Measurements from ENCODE around the gene PLXNB3.
"Not testable (repeated sequence)": the region's sequence is repeated elsewhere in the genome, so short reads cannot be mapped to it uniquely, and the experiment has no call there.

Gene PLXNB3

GRCh38 chrX:153743468-153744209 is 20.4 kb upstream of the PLXNB3 start:
- peak overlapping the region in 1 of 10 experiments; percentile 36; a peak in 1 of 20 replicates for H3K4me3 ChIP-seq
- peaks cover 26 to 64% (median 54%) of the 10 kb centered on the region in 10 experiments for H3K4me1 ChIP-seq
- peaks cover 9 to 66% (median 35%) of the 10 kb centered on the region in 11 experiments; a peak in 20 of 22 replicates for H3K27me3 ChIP-seq
- peaks cover 0 to 19% (median 0%) of the 10 kb centered on the region in 11 experiments; a peak in 3 of 22 replicates for H3K36me3 ChIP-seq
- not testable (repeated sequence) for H3K9me3 ChIP-seq (replicated peaks in 1 of 11); H3K27ac ChIP-seq
- peaks cover 0 to 55% (median 21%) of the 10 kb centered on the region in 11 experiments; a peak in 15 of 22 replicates for H4K20me1 ChIP-seq
- peak overlapping the region in 3 of 11 experiments; percentile 8 to 44 (median 22); a peak in 1 of 22 replicates for H3K9ac ChIP-seq
- peak overlapping the region; percentile 48 to 75 (median 69) for H3K4me2 ChIP-seq

- Histone ChIP-seq H3K27me3 (peaks cover 14 to 66% (median 36%) of the 10 kb centered on the region in 11 experiments; a peak in 20 of 22 replicates), H3K4me3 (peak overlapping the region in 1 of 10 experiments; percentile 36; a peak in 1 of 20 replicates), H3K4me2 (peak overlapping the region; percentile 45 to 75 (median 69); a peak in 21 of 22 replicates), H3K9me3 (replicated peaks in 1 of 11) (peaks cover 0 to 15% (median 0%) of the 10 kb centered on the region in 11 experiments; a peak in 5 of 22 replicates), H3K36me3 (peaks cover 0 to 13% (median 0%) of the 10 kb centered on the region in 11 experiments; a peak in 3 of 22 replicates), H3K4me1 (peaks cover 26 to 58% (median 50%) of the 10 kb centered on the region in 10 experiments), H3K9ac (peak overlapping the region in 2 of 11 experiments; percentile 22 to 44; a peak in 1 of 22 replicates), H3K27ac (no peak overlapping the region), H4K20me1 (peaks cover 0 to 47% (median 21%) of the 10 kb centered on the region in 11 experiments; a peak in 15 of 22 replicates)
- TF ChIP-seq Cebpa-rat (IDR thresholded peaks at IDR 0.05) = no peak
These were observed 19.6 kb upstream of the PLXNB3 start for GRCh38 chrX:153744210-153745066.

- peaks cover 0 to 41% (median 16%) of the 10 kb centered on the region in 11 experiments; a peak in 14 of 22 replicates for H4K20me1 ChIP-seq
- H3K27me3 ChIP-seq = peaks cover 20 to 66% (median 36%) of the 10 kb centered on the region in 11 experiments
- H3K4me1 ChIP-seq = peaks cover 25 to 54% (median 44%) of the 10 kb centered on the region in 10 experiments; a peak in 19 of 20 replicates
- H3K27ac ChIP-seq, H3K36me3 ChIP-seq, H3K9ac ChIP-seq, H3K4me3 ChIP-seq: not testable (repeated sequence)
- H3K9me3 ChIP-seq (replicated peaks in 1 of 11) = peaks cover 0 to 19% (median 0%) of the 10 kb centered on the region in 11 experiments; a peak in 4 of 22 replicates
- peak overlapping the region in 8 of 11 experiments; percentile 45 to 75 (median 70); a peak in 9 of 22 replicates for H3K4me2 ChIP-seq
These were observed 19.0 kb upstream of the PLXNB3 start for GRCh38 chrX:153745067-153745433.

- no peak overlapping the region for H3K27ac ChIP-seq
- no peak overlapping the region for H3K9ac ChIP-seq
- no peak for TF ChIP-seq Cebpa-rat (IDR thresholded peaks at IDR 0.05)
- no peaks in the 10 kb centered on the region; a peak in 1 of 22 replicates for H3K36me3 ChIP-seq
- H3K27me3 ChIP-seq = peaks cover 28 to 66% (median 39%) of the 10 kb centered on the region in 11 experiments
- peaks cover 0 to 19% (median 0%) of the 10 kb centered on the region in 11 experiments; a peak in 4 of 22 replicates for H3K9me3 ChIP-seq (replicated peaks in 1 of 11)
- H3K4me3 ChIP-seq = no peak overlapping the region
- H3K4me2 ChIP-seq = no peak overlapping the region
- H4K20me1 ChIP-seq = peaks cover 0 to 29% (median 9%) of the 10 kb centered on the region in 11 experiments; a peak in 12 of 22 replicates
- peaks cover 17 to 44% (median 31%) of the 10 kb centered on the region in 10 experiments; a peak in 19 of 20 replicates for H3K4me1 ChIP-seq
These were observed 17.7 kb upstream of the PLXNB3 start for GRCh38 chrX:153746359-153746758.

DNA sequence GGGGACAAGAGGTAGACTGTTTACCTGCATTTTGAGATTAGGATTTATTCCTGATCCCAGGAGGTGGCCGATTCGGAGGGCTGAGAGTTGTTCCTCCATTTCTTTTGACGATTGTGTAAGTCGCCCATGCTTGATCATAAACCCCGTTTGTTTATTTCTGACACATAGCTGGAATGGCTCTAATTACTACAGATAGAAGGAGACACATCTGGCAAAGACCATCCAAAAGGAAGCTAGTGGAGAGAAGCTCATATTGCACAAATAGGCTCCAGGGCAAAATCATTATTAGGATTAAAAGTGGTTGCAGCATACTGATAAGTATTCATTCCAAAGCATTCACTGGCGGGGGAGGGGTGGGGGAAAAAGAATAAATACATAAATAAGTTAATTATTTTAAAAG is 17.1 kb upstream of the PLXNB3 start:
- H3K27ac ChIP-seq, H3K4me3 ChIP-seq, H3K9ac ChIP-seq, H3K4me2 ChIP-seq, H3K36me3 ChIP-seq: not testable (repeated sequence)
- Histone ChIP-seq H4K20me1 (peaks cover 0 to 22% (median 7%) of the 10 kb centered on the region in 11 experiments; a peak in 9 of 22 replicates), H3K27me3 (peaks cover 31 to 66% (median 42%) of the 10 kb centered on the region in 11 experiments), H3K4me1 (peaks cover 17 to 38% (median 27%) of the 10 kb centered on the region in 10 experiments; a peak in 19 of 20 replicates), H3K9me3 (replicated peaks in 1 of 11) (peaks cover 0 to 19% (median 0%) of the 10 kb centered on the region in 11 experiments; a peak in 3 of 22 replicates)

GRCh38 chrX:153749017-153749416 is 15.0 kb upstream of the PLXNB3 start:
- H3K27me3 ChIP-seq = peaks cover 39 to 83% (median 60%) of the 10 kb centered on the region in 11 experiments
- H4K20me1 ChIP-seq = peaks cover 0 to 12% (median 0%) of the 10 kb centered on the region in 11 experiments; a peak in 3 of 22 replicates
- not testable (repeated sequence) for H3K27ac ChIP-seq; H3K9me3 ChIP-seq (replicated peaks in 1 of 11); H3K4me3 ChIP-seq; H3K36me3 ChIP-seq; H3K9ac ChIP-seq; H3K4me2 ChIP-seq
- peaks cover 6 to 21% (median 11%) of the 10 kb centered on the region in 10 experiments; a peak in 17 of 20 replicates for H3K4me1 ChIP-seq

DNA sequence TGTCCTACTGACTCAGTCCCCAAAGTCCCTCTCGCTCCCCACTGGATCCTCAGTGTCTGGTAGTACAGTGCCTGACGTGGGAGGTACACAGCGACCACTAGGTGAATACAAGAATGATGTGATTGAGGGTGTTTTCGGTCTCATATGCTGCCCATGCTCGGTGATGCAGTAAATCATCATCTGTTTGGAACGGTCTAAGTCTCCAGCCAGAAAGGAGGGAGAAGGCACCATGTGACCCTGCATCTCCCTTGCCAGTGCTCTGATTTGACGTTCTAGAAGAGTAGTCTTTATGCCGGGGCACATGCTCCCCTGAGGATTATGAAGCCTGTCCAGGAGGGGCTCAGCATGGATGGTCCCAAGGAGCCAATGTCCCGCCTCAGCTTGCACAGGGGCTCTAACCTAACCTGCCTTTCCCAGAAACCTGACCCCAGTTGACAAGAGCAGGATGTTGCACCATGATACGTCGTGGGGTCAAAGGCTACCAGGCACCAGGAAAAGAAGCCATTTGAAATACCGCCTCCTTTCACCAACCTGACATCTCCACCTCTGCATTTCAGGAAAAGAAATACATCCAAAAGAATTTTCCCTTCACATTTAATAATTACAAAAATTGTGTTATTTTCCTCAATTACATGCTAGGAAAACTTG is 13.8 kb upstream of the PLXNB3 start:
- Histone ChIP-seq H3K4me2 (peak overlapping the region in 2 of 11 experiments; percentile 10 to 20; a peak in 2 of 22 replicates), H3K4me1 (peaks cover 0 to 8% (median under 1%) of the 10 kb centered on the region in 10 experiments; a peak in 6 of 20 replicates)
- no peak for TF ChIP-seq Cebpa-rat (IDR thresholded peaks at IDR 0.05)

GRCh38 chrX:153755136-153755535 is 8.9 kb upstream of the PLXNB3 start:
- H4K20me1 ChIP-seq = peaks cover 0 to under 1% (median 0%) of the 10 kb centered on the region in 11 experiments; a peak in 1 of 22 replicates
- H3K4me2 ChIP-seq = no peak overlapping the region
- H3K4me3 ChIP-seq = no peak overlapping the region
- peaks cover 54 to 89% (median 84%) of the 10 kb centered on the region in 11 experiments for H3K27me3 ChIP-seq
- H3K9me3 ChIP-seq (replicated peaks in 1 of 11) = peaks cover 14 to 51% (median 20%) of the 10 kb centered on the region in 11 experiments
- peaks cover 5 to 28% (median 18%) of the 10 kb centered on the region in 10 experiments; a peak in 16 of 20 replicates for H3K4me1 ChIP-seq
- no peak overlapping the region for H3K9ac ChIP-seq
- H3K36me3 ChIP-seq = no peaks in the 10 kb centered on the region
- no peak for TF ChIP-seq Cebpa-rat (IDR thresholded peaks at IDR 0.05)
- H3K27ac ChIP-seq = no peak overlapping the region

More for the DNA sequence above, 13.8 kb upstream of the PLXNB3 start:
- no peaks in the 10 kb centered on the region for H3K36me3 ChIP-seq
- no peak overlapping the region for H3K4me3 ChIP-seq
- no peak overlapping the region for H3K27ac ChIP-seq
- H3K9me3 ChIP-seq (replicated peaks in 1 of 11) = peaks cover 0 to 16% (median under 1%) of the 10 kb centered on the region in 11 experiments; a peak in 6 of 22 replicates
- H3K27me3 ChIP-seq = peaks cover 39 to 86% (median 67%) of the 10 kb centered on the region in 11 experiments
- H3K9ac ChIP-seq = no peak overlapping the region
- H4K20me1 ChIP-seq = peaks cover 0 to 11% (median 0%) of the 10 kb centered on the region in 11 experiments; a peak in 3 of 22 replicates
